ENCODE data around the gene BCAN.

DNA sequence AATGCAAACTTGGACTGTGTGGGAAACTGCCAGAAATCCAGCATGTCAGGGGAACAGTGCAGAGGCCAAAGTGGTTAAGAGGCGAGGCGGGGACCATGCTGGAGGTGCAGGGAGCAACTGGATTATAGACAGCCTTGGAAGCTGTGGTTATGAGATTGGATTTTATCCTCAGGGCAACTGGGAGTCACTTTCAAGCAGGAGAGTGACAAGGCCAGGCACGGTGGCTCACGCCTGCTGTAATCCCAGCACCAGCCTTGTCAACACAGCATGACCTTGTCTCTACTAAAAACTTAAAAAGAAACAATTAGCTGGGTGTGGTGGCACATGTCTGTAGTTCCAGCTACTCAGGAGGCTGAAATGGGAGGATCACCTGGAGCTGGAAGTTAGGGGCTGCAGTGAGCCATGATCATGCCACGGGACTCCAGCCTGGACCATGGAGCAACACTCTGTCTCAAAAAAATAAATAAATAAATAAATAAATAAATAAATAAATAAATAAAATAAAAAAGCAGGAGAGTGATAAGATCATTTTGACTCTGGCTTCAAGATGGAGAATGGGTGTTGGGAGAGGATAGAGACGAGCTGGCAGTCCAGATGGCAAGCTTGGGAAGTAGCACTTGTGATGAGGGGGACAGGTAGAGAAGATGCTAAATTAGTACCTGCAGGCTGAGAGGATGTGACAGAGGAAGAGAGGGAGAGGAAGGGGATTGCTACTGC lies 19.2 kb upstream of the BCAN start:
- no peak for TF ChIP-seq CTCF (IDR thresholded peaks at IDR 0.05)
- no peak for TF ChIP-seq POLR2A (IDR thresholded peaks at IDR 0.05)
